Inferior parietal cortex (tissue), 1 donor: Measurements from ENCODE around the gene CNNM4.

Experiments used
- DNase-seq: peaks from one replicate; pipeline ENCODE4 v3.0.0-alpha.2; 2016; ENCODE audit errors: extremely low spot score

CNNM4 gene

DNA sequence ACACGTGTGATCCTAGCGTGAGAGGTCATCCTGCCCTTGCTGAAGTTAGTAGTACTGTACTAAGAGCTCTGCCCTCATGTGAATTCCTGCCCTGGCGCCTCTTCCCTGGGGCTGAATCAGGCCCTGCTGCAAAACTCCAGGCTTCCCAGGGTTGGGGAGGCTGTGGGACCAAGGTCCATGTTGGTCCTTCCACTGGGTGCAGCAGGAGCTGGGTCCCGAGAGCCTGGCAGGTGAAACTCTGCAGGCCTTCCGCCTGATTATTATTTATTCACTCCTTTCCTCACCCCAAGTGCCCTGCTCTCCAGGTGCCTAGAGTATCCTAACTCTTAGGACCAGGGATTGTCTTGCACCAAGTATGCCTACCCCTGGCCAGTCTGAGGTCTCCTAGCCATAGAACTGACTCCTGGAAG is 50.1 kb downstream of the CNNM4 start:
- no peak for DNase-seq

DNA sequence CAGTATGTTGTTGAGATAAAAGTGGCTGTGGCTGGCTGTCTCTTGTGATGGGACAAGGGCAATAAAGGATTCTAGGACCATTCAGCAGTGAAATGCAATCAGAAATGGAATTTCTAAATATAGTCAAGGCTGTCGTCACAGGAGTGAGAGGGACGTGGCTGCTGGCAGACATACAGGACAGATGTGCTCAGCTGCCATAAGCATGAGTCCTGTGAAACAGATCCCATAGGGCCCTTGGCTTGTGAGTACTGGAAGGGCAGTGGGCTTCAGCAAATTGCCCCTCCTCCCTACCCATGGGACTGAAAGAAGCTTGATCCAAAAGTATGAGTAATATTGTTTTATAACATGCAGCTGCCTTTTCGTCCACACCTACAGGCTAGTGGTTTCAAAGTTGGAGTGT is 51.2 kb downstream of the CNNM4 start:
- DNase-seq, result no peak

DNA sequence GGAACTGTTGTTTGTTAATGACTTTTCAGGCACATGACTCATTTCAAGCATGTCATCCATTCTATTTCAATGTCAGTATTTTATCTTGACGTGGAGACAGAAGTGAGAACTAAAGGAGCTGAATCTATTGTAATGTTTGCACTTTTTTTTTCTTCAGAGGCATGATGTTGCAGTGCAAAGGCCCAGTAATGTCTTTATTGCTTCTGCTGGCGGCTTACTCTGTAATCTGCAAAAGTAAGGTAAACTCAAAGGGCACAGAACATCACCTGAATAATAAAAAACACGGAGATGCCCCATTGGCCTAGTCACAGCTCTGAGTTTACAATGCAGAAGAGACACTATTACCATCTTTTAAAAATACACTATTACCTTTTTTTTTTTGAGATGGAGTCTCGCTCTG is 53.0 kb downstream of the CNNM4 start:
- DNase-seq, result no peak

DNA sequence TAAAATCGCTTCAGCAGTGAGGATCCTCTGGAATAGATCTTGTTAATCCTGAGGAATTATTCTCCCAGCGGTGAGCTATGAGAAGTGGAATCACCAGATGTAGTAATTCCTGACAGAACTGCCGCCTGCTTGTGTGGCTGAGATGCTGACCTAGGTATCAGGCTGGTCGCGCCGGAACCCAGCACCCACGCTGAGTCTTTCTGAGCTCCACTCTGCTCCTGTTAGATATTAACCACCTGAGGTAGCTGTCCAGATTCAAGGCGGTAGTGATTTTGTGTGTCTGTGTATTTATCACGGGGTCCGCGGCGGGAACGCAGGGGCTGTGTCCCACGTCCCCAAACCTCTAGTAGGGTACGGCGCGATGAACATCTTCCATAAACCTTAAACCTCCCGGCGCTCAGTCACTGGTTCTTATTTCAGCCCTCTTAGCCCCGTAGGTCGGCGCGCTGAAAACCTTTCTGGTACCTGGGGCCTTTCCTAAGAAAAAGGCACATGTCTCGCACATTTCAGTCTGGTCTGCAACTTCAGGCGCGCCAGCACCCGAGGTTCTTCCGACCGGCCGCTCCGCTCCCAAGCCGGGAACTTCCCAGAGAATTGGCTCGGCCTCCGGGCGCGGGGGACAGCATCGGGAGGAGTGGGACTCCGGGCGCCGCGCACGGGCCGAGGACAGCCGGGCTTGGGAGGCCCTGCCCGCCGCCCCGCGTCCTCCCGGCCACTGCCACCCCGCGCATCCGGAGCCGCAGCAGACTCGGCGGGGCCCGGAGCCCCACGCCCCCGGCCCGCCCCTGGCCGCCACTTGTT is 54.8 kb downstream of the CNNM4 start:
- peak; percentile 39 for DNase-seq

DNA sequence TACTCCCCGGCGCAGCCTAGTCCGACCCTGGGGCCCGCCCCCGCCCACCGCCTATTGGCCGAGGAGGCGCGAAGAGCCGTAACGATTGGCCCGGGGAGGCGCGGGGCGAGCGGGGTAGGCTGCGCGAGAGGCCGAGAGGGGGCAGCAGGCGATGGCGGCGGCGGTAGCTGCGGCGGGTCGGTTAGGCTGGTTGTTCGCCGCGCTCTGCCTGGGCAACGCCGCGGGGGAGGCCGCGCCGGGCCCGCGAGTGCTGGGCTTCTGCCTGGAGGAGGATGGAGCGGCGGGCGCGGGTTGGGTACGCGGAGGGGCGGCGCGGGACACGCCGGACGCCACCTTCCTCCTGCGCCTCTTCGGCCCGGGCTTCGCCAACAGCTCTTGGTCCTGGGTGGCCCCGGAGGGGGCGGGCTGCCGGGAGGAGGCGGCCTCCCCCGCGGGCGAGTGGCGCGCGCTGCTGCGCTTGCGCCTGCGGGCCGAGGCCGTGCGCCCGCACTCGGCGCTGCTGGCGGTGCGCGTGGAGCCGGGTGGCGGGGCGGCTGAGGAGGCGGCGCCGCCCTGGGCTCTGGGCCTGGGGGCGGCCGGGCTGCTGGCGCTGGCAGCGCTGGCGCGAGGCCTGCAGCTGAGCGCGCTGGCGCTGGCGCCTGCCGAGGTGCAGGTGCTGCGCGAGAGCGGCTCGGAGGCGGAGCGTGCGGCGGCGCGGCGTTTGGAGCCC is 55.6 kb downstream of the CNNM4 start, which contains the start of gene CNNM3:
CNNM3 (plus strand) TSS at position 142 of the 709 bp plus-strand sequence; CDS start at position 152, 10 bp downstream.
- DNase-seq, result peak; percentile 91

DNA sequence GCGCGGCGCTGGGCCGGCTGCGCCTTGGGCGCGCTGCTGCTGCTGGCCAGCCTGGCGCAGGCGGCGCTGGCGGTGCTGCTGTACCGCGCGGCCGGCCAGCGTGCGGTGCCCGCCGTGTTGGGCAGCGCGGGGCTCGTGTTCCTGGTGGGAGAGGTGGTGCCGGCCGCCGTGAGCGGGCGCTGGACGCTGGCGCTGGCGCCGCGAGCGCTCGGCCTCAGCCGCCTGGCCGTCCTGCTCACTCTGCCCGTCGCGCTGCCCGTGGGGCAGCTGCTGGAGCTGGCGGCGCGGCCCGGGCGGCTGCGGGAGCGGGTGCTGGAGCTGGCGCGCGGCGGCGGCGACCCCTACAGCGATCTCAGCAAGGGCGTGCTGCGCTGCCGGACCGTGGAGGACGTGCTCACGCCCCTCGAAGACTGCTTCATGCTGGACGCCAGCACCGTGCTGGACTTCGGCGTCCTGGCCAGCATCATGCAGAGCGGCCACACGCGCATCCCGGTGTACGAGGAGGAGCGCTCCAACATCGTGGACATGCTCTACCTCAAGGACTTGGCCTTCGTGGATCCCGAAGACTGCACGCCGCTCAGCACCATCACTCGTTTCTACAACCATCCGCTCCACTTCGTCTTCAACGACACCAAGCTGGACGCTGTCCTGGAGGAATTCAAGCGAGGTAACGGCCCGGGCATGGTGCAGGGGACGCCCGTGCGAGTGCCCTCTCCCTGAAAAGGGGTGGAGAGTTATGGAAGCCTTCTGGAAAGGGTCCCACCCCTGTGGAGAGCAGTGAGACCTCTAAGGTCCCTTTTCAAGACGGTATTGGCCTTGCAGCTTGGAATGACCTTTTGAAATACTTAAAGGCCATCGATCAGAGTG is 56.4 kb downstream of the CNNM4 start:
- DNase-seq, result no peak

DNA sequence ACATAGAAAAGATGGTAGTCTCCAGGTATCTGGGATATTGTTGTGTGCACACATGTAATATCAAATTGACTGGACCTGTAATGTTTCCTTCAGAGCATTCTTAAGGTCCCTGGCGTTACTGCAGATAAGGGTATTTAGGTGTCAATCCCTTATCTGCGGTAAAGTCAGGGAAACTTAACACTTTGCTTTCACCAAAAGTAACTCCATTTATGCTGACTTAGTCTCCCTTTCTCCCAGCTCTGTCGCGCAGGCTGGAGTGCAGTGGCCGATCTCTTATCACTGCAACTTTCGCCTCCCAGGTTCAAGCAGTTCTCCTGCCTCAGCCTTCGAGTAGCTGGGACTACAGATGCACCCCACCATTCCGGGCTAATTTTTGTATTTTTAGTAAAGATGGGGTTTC is 57.2 kb downstream of the CNNM4 start:
- no peak for DNase-seq

DNA sequence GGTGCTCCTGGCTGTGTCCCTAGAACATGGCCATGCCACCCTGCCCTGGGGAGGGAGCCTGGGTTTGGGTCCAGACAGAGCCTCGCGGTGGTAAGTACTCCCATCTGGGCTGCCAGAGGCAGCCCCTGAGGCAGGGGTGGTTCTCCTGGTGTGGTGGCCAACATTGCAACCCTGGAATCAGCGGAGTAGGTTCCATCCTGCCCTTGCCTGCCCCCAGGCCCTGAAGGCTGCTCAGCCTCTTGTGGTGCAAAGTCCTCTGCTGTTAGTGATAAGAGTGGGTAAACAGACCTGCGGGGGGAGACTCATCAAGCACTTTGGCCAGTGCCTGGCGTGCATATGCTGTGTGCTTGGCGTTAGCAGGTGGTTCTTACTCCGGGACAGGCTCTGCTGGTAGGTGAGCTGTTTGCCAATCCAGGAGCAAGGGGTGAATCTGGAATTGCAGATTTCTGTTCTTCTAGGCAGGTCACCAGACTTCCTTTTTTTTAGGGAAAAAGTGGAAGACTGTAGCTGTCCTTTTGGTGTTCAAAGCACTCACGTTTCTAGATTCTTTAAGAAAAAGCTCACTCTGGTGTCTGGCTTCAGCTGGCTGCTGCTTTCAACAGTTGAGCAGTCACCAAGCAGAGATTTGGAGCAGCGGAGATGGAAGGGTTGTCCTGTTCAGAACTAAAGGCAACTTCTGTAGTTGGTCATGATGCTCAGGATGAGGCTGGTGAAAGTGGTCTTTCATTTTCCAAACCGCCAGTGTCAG is 58.6 kb downstream of the CNNM4 start:
- DNase-seq, result no peak

DNA sequence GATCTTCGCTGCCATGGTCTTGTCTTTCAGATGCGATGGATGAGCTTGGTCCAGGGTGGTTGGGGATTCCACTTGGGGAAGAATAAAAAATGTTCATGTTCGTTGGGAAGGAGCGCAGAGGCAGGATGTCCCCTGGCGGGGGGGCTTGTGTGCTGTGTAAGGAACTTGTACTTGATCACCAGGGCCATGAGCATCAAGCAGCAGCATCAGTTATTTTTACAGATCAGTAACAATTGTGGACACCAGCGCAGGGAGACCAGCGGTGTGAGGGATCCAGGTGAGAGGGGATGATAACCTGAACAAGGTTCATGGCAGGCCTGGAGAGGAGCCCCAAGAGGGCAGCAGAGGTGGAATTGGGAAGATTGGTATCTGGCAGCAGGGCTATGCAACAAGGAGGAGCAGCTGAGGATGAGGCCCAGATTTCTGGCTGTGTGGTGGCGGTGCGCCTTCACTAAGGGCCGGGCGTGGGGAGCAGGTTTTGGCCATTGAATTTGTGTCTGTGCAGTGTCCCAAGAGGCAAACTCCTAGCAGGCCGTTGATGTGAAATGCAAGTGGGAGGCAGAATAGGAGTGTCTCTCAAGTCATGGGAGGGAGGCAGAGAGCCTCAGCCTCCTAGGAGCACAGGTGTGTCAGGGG is 59.3 kb downstream of the CNNM4 start:
- no peak for DNase-seq

DNA sequence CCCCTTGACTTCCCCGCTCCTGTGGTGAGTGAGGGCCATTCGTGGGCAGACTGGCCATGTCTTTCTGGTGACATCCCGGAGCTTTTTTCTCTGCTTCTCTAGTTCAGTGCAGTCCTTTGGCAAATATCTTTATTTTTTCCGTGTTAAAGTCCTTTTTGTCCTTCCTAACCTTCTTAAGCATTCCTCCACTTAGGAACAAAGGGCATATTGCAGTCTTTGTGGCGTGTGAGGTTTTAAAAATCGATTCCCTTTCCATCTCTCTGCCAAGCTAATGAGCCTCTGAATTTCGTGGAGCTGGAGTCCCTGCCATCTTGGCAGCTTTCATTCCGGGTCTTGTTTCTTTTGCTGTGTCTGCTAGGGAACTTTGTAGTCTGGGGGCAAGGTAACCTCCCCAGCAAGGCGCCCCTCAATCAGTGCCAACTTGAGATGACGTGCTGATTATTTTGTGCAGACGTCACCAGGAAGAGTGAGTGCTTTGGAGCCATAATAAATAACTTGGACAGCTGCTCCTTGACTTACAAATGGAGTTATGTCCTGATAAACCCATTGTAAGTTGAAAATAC is 60.5 kb downstream of the CNNM4 start:
- DNase-seq, result no peak

DNA sequence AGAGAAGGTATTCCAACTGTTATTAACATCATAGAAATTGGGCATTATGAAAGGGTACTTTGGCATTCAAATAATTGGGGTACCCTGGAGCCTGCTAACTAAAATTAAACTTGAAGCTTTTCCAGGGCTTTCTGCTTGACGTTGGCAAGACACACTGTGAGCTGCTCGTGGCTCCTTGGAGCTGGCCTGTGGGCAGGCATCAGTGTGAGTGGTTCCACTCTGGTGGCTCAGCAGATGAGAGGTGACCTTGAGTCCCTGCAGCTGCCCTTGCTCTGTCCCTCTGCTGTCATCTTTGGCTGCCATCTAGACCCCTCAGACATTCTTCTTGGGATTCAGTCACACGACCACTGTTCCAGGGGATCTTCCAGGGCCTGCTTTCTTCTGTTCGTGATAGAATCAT is 62.1 kb downstream of the CNNM4 start:
- DNase-seq, result no peak

DNA sequence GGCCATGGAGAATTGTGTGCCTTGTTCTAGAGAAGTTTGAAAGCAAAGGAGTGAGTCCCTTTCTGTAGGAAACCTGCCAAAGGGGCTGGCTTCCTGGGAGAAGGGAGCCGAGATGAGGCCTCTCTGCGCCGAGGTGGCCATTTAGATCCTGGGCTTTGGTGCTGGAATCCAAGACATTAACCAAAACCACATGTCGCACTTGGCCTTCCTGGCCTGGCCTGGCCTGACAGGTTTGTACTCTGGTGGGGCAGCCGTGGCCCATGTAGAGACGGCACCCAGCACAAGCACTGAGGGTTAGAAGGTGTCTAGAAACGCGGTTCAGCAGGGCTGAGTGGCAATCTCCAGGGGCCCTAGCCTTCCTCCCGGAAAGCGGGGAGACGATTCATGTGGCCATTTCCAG is 62.5 kb downstream of the CNNM4 start:
- no peak for DNase-seq

DNA sequence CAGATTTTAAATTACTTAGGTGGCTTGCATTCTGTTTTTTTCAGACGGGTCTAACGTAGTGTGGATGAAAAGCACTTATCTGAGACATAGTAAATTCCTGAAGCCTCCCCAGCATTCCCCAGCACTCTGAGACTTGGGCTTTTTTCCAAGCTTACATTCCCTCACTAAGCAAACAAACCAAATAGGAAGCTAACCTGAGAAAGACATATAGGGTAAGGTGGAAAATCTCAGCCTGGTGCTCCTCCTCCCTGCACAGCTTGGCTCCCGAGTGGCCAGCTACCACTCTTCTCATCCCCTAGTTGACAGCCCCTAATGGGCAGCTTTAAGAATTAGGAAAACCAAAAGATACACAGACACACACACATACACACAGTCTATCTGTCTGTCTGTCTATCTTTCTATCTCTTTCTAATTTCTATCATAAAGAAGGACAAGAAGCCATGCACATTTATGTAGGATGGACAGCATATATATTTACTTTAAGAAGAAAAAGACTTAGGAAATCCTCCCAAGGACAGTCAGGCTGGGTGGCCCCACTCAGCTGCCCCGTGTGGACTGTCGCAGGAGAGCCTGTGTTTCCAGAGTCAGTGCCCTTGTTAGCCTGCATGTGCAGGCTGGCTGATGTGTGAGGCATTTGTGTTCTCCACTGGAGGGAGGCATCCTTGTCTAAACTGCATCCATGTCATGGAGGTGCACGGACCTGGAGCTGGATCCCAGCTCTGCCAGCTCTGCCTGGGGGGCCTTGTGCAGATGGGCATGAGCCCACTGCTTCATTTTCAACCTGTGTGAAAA is 63.6 kb downstream of the CNNM4 start:
- no peak for DNase-seq

DNA sequence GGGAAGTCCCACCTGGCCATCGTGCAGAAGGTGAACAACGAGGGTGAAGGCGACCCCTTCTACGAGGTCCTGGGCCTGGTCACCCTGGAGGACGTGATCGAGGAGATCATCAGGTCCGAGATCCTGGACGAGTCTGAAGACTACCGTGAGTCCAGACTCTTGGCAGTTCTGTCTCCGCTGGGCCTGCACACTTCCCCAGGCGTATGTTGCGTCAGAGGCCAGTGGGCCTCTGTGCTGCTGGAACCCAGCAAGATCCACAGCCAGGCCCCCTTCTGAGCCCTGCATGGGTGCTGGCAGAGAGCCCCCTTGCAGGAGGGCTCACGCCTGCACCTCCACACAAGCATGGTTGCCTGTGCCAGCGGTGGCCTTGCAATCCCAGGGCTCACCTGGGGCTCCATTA is 64.4 kb downstream of the CNNM4 start:
- no peak for DNase-seq

DNA sequence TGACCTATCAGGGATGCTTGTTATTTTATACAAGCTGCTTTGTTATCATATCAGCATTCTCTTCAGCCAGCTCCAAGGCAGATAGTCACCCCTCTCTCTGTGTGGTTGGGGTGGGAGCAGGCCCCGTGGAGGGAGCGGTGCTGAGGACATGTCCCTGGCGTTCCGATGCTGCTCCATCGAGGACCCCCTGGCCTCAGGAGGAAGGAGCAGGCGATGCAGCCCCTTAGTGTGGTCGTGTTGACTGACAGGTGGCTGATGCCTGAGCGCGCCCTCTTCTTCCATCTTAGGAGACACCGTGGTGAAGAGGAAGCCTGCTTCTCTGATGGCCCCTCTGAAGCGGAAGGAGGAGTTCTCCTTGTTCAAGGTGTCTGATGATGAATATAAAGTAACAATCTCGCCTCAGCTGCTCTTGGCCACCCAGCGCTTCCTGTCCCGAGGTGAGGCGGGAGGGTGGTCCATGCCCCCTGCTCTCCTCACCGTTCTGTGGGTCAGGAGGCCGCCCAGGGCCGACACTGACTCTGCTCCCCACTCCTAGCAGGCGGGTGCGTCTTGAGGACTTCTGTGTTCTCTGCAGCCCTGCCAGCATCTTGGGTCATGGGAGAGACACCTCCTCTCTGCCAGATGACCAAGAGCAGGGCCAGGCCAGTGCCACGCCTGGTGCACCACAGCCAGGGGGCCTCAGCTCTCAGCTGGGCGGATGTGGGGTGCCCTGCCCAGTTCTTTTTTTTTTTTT is 66.0 kb downstream of the CNNM4 start:
- no peak for DNase-seq

DNA sequence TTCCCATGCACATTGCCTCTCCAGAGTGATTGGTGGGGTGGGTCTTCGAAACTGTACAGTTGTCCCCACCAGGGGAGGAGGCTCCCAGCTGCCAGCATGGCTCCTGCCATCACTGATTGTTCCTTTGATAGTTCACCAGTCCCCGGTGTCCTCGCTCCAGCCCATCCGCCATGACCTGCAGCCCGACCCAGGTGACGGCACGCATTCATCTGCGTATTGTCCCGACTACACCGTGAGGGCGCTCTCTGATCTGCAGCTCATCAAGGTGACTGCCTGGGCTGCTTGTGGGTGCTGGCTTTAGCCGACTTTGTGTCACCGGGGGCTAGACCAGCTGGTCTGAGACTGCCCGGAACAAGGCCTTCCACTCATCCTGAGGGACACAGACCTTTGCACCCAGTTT is 67.7 kb downstream of the CNNM4 start:
- no peak for DNase-seq

DNA sequence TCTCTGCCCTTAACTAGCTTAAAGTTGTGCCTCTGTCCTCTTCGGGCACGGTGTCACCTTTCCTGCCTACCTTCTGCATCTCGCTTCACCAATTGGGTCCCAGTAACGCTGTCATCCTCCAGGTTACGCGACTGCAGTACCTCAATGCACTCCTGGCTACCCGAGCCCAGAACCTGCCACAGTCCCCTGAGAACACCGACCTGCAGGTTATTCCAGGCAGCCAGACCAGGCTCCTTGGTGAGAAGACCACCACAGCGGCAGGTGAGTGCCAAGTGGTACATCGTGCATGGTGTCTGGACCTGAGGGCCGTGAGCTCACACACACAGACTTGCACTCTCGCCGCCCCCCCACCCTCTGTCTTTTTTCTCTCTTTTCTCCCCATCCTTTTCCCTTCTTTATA is 68.2 kb downstream of the CNNM4 start:
- no peak for DNase-seq

DNA sequence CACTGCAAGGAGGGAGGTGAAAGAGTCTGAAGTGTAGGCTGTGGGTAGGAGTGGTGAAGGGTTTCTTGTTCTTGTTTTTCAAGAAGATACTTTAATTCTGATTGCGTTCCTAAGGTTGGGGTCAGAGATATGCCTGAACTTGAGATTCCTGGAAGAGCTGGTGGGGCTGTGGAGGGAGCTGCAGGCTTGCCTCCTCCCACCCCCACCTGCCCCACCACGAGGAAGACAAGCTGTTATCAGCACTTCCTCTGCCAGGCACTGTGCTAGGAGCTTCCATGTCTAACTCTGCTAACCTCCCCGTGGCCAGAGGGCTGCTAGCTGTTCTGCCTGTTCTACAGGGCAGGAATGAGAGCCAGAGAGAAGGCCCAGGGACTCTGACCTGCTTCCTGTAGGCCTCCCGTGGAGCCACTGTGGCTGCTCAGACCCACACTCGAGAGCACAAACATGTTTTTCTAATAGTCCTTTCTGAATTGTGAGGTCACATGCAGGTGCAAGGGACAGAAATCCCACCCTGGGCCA is 69.4 kb downstream of the CNNM4 start:
- no peak for DNase-seq

DNA sequence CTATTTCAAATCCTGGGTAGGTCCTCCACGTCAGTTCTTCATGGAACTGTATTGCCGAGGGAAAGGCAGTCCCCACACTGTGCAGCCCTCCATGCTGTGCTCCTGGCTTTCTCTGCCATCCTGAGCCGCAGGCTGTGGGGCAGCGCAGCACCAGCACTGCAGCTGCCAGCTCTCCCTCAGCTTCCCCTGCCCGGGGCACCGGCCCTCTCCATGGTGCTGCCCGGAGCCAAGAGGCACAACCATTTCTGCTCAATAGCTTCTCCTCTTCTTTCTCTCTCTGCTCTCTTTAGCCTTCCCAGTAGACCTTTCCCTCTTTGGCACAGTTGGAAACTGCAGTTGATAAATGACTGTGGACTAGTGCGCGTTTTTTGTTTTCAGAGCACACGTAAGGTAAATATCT is 71.0 kb downstream of the CNNM4 start:
- no peak for DNase-seq
